ENCODE measurements around the gene MRPL58. TPM values are rescaled to one million over a fixed set of nuclear protein-coding genes. Genes with fewer than 3 reads are reported as not detected.

The MRPL58 gene
- total RNA-seq, 1 experiment from 2014 or later = 41.0 TPM

- Histone ChIP-seq H3K4me1 (ENCODE audit: insufficient read depth, low read length) (no peaks in the 10 kb centered on the region), H3K27ac (ENCODE audit: insufficient read length, low read depth, low read length) (no peak overlapping the region), H3K9ac (ENCODE audit: extremely low read depth, insufficient read length, low read length) (no peak overlapping the region), H2BK20ac (ENCODE audit: low read depth, low read length, poor library complexity, severe bottlenecking) (no peak overlapping the region), H2BK120ac (ENCODE audit: low read depth, low read length, poor library complexity, severe bottlenecking) (no peak overlapping the region), H3K9me3 (ENCODE audit: control insufficient read depth, low read depth, low read length) (no peaks in the 10 kb centered on the region), H3K18ac (ENCODE audit: insufficient read length, low read depth, low read length) (no peak overlapping the region), H2BK12ac (ENCODE audit: insufficient read length, low read depth, low read length) (no peak overlapping the region), H3K79me1 (ENCODE audit: insufficient read depth, low read depth, low read length, poor library complexity, severe bottlenecking) (no peaks in the 10 kb centered on the region), H4K20me1 (ENCODE audit: control insufficient read depth, insufficient read depth, insufficient read length) (no peaks in the 10 kb centered on the region), H4K91ac (ENCODE audit: insufficient read length, low read depth, low read length) (no peak overlapping the region), H3K14ac (ENCODE audit: insufficient read depth, low read length) (no peak overlapping the region), H4K5ac (ENCODE audit: insufficient read length, low read depth, low read length) (no peak overlapping the region), H3K4ac (ENCODE audit: low read depth, low read length) (no peak overlapping the region), H2AK5ac (ENCODE audit: insufficient read length, low read length) (no peak overlapping the region), H3K56ac (ENCODE audit: insufficient read length, low read depth, low read length) (no peak overlapping the region), H2BK5ac (ENCODE audit: insufficient read length, low read length) (no peak overlapping the region), H2AFZ (ENCODE audit: low read length) (no peak overlapping the region), H3K23ac (ENCODE audit: insufficient read length, low read depth, low read length) (no peak overlapping the region), H4K8ac (replicated peaks; ENCODE audit: insufficient read length, low read depth, low read length) (no peak overlapping the region), H3K23me2 (ENCODE audit: insufficient read length, low read depth, low read length, poor library complexity, severe bottlenecking) (no peaks in the 10 kb centered on the region), H3K27me3 (ENCODE audit: insufficient read depth, low read length) (no peaks in the 10 kb centered on the region), H2BK15ac (ENCODE audit: low read depth, low read length) (no peak overlapping the region), H3K4me2 (ENCODE audit: insufficient read depth, insufficient read length, low read length) (no peak overlapping the region), H3K79me2 (ENCODE audit: insufficient read depth, low read length) (no peaks in the 10 kb centered on the region), H3T11ph (ENCODE audit: low read length) (no peak overlapping the region)
- peaks cover 2% of the 10 kb centered on the region; the same call in 1 of the 2 replicates for H3K27me3 Mint-ChIP-seq (ENCODE audit: low read depth)
- no peak for DNase-seq
- no peaks in the 10 kb centered on the region for H3K4me1 Mint-ChIP-seq
- H3K27ac Mint-ChIP-seq = no peak overlapping the region; a peak in 1 of 7 replicates
- no peak for TF ChIP-seq CTCF (conservative IDR thresholded peaks at IDR 0.05)
- no CpG with 5 or more reads among the region's 19 CpGs for WGBS (ENCODE audit: extremely low coverage, insufficient read length, low lambda C conversion rate)
- no peak overlapping the region for H3K4me3 Mint-ChIP-seq
- peaks cover 11 to 46% (median 36%) of the 10 kb centered on the region in 3 experiments; a peak in 6 of 7 replicates for H3K36me3 Mint-ChIP-seq (ENCODE audit: insufficient read depth in 1 of 3, low read depth in 3 of 3)
- H3K9me3 Mint-ChIP-seq = no peaks in the 10 kb centered on the region
Observed at GRCh38 chr17:75003957-75004355, 8.5 kb upstream of the MRPL58 start.
